Measurements from ENCODE around the gene MARK3.

Gene MARK3

DNA sequence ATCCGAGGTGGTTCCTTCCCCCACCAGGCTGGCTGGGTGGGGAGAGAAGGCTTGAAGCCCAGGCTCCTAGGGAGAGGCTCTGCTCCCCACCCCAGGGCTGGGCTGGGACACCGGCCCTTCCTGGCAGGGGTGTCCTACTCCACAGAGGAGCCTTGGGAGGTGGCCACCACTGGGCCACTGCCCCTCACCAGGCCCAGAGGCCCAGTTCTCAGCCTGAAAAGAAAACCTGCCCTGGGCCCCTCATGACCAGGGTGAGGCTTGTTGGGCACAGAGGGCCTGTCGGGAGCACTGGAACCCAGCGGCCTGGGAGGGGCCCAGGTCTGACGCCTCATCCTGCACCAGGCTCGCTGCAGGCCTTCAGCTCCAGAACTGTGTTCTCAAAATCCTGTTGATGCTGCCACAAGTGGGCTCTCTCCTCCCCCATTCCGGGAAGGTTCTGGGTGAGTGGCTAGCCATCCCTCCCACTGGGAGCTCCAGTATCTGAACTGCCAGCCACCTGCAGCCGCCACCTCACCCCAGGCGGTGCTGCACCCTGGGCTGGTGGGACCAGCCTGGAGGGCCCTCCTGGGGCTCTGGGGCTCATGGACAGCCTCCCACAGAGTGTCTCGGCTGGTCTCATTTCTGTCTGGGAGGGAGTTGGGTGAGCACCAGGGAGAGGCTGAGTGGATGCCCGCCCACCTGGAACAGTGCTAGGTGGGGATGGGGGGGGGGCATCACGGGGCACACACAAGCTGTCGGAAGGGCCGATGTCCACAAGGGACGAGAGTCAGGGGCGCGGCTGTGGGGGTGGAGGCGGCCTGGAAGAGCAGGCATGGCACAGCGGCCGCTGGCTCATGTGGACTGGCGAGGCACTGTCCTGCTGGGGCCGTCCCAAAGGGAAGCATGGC, 165.5 kb downstream of the MARK3 start:
- TF ChIP-seq POLR2A (IDR thresholded peaks at IDR 0.05; ENCODE audit: low read depth, low read length) = no peak
- no peak for FAIRE-seq
- no peak for DNase-seq (ENCODE audit: insufficient read length, low spot score)

GRCh38 chr14:103551338-103551762, 166.1 kb downstream of the MARK3 start:
- no peak for DNase-seq (ENCODE audit: insufficient read length, low spot score)
- no peak for FAIRE-seq
- no peak for TF ChIP-seq POLR2A (IDR thresholded peaks at IDR 0.05; ENCODE audit: low read depth, low read length)

DNA sequence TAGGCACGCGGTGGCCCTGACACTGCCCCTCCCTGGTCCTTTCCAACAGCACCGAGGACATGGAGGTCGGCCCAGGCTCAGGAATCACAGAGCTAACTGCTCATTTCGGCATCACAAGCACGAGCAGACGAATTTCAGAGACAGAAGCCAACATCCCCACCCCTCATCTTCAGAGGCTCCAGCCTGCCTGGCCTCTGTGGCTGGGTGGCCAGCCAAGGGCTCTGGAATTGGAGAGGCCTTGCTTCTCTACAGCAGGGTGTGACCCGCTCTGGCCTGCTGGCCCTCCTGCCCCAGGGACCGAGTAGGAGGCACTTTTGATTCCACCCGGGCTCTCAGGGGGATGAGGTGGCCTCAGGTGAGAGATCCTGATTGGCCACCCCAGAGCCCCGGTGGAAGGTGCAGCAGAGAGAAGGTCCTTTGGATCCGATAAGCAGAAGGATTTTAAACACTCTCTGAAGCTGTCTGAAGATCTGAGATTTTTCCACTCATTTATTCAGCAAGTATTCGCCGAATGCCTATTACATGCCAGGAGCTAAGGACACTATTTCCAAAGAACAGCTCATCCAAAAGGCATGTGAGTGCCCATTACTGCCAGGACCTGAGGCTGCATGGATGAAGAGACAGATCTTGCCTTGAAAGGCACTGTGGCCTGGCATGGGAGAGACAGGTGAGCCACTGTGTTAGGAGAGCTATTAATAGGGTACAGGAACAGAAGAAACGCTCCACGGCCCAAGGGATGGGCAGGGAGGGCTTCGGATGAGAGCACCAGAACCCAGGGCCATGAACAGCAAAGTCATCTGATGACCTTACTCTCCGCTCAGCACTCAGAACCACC, 167.0 kb downstream of the MARK3 start:
- no peak for TF ChIP-seq POLR2A (IDR thresholded peaks at IDR 0.05; ENCODE audit: low read depth, low read length)
- peak; percentile 70 for DNase-seq (ENCODE audit: insufficient read length, low spot score)
- FAIRE-seq = peak; percentile 98

DNA sequence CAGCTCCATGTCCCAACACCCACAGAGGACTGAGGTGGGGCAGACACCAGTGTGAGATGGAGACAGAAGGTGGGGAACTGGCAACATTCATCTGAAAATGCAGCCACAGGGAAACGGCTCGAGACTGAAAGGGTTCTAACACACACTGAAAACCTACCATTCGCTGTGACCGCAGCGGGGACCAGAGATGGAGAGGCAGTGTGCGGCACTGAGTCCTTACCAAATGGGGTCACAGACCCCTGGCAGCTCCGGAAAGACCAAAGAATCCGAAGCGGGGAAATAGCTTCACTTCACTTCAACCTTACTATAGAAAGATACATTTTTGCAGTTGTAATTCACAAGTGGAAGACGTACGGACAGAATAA, 167.6 kb downstream of the MARK3 start:
- FAIRE-seq (no peak), DNase-seq (ENCODE audit: insufficient read length, low spot score) (no peak)
- no peak for TF ChIP-seq POLR2A (IDR thresholded peaks at IDR 0.05; ENCODE audit: low read depth, low read length)

Data from H54 (cell line).